ENCODE results near the gene RYR3. TPM values are rescaled to one million over a fixed set of nuclear protein-coding genes. Genes with fewer than 3 reads are reported as not detected.

Gene RYR3
- total RNA-seq, 1 donor from 2014 or later, result 7.4 TPM

DNA sequence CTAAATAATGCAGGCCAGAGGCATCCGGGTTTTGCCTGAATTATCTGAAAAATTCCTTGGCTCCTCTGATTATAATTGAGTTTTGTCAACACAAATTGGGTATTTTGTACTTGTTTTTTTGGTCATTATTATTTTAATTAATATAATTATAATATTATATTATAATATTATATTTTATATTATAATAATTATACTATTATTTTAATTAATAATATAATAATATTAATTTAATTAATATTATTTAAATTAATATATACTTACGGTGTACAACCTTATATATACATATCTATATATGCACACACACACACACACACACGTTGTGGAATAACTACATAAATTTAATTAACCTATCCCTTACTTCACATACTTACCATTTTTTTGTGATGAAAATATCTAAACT lies 73.5 kb downstream of the RYR3 start:
- Mint-ChIP-seq H3K27ac (ENCODE audit: unreplicated experiment) (no peak overlapping the region), H3K4me1 (ENCODE audit: low read depth, unreplicated experiment) (peaks cover 6% of the 10 kb centered on the region), H3K9me3 (ENCODE audit: unreplicated experiment) (peaks cover 2% of the 10 kb centered on the region), H3K36me3 (ENCODE audit: unreplicated experiment) (no peaks in the 10 kb centered on the region), H3K4me3 (ENCODE audit: unreplicated experiment) (no peak overlapping the region), H3K27me3 (ENCODE audit: unreplicated experiment) (peaks cover 2% of the 10 kb centered on the region)
- TF ChIP-seq CTCF (IDR thresholded peaks at IDR 0.05; ENCODE audit: partially characterized antibody, unreplicated experiment), result no peak
- no peak for DNase-seq

DNA sequence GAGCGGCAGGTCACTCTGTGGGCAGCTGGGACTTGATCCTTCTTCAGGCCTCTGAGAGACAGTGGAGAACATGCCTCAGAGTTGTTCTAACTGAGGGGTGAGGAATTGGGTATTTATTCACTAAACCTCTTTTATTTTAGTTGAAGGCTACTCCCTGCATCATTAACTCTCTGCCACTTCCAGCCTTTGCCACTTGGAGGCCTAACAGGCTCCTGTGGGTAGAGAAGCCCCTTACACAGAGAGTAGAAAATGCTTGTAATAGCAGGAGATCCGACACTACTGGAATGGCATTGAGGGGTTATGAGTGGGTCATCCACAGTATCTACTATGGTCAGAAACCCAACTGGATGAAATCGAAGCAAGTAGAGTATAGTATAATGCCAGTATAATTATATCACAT lies 81.7 kb downstream of the RYR3 start:
- H3K4me3 Mint-ChIP-seq (ENCODE audit: unreplicated experiment), result no peak overlapping the region
- H3K27me3 Mint-ChIP-seq (ENCODE audit: unreplicated experiment), result no peaks in the 10 kb centered on the region
- H3K4me1 Mint-ChIP-seq (ENCODE audit: low read depth, unreplicated experiment), result no peaks in the 10 kb centered on the region
- no peak overlapping the region for H3K27ac Mint-ChIP-seq (ENCODE audit: unreplicated experiment)
- H3K9me3 Mint-ChIP-seq (ENCODE audit: unreplicated experiment), result no peaks in the 10 kb centered on the region
- no peak for DNase-seq
- H3K36me3 Mint-ChIP-seq (ENCODE audit: unreplicated experiment), result no peaks in the 10 kb centered on the region
- peak; percentile 15 for TF ChIP-seq CTCF (IDR thresholded peaks at IDR 0.05; ENCODE audit: partially characterized antibody, unreplicated experiment)

- Mint-ChIP-seq H3K27me3 (ENCODE audit: unreplicated experiment) (peaks cover 1% of the 10 kb centered on the region), H3K4me3 (ENCODE audit: unreplicated experiment) (no peak overlapping the region), H3K9me3 (ENCODE audit: unreplicated experiment) (no peaks in the 10 kb centered on the region), H3K36me3 (ENCODE audit: unreplicated experiment) (no peaks in the 10 kb centered on the region), H3K27ac (ENCODE audit: unreplicated experiment) (no peak overlapping the region), H3K4me1 (ENCODE audit: low read depth, unreplicated experiment) (no peaks in the 10 kb centered on the region)
- TF ChIP-seq CTCF (IDR thresholded peaks at IDR 0.05; ENCODE audit: partially characterized antibody, unreplicated experiment), result no peak
- DNase-seq, result no peak
Observed at GRCh38 chr15:33393546-33393945, 82.8 kb downstream of the RYR3 start.

DNA sequence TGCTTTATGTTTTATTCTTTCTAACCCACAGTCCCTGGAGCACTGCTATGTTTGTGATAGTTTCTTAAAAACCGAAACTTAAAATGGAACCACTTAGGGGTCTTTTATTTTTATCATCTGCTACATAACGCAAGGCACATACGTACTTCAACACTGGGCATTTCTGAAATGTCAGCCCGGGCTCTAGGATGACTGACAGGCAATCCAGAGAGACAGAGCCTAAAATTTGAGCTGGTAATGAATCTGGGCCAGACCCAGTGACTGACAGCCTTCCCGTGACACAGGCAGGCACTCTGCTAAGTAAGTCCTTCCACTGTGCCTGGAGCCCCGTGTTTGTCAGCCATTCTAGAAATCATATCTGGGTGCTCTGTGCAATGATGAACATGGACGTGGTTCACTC lies 84.6 kb downstream of the RYR3 start:
- Mint-ChIP-seq H3K4me1 (ENCODE audit: low read depth, unreplicated experiment) (no peaks in the 10 kb centered on the region), H3K4me3 (ENCODE audit: unreplicated experiment) (no peak overlapping the region), H3K9me3 (ENCODE audit: unreplicated experiment) (no peaks in the 10 kb centered on the region), H3K27me3 (ENCODE audit: unreplicated experiment) (peaks cover 1% of the 10 kb centered on the region), H3K36me3 (ENCODE audit: unreplicated experiment) (no peaks in the 10 kb centered on the region), H3K27ac (ENCODE audit: unreplicated experiment) (no peak overlapping the region)
- no peak for DNase-seq
- no peak for TF ChIP-seq CTCF (IDR thresholded peaks at IDR 0.05; ENCODE audit: partially characterized antibody, unreplicated experiment)

- no peak overlapping the region for H3K27ac Mint-ChIP-seq (ENCODE audit: unreplicated experiment)
- no peak overlapping the region for H3K4me3 Mint-ChIP-seq (ENCODE audit: unreplicated experiment)
- no peaks in the 10 kb centered on the region for H3K4me1 Mint-ChIP-seq (ENCODE audit: low read depth, unreplicated experiment)
- no peak for DNase-seq
- H3K9me3 Mint-ChIP-seq (ENCODE audit: unreplicated experiment), result no peaks in the 10 kb centered on the region
- H3K36me3 Mint-ChIP-seq (ENCODE audit: unreplicated experiment), result no peaks in the 10 kb centered on the region
- TF ChIP-seq CTCF (IDR thresholded peaks at IDR 0.05; ENCODE audit: partially characterized antibody, unreplicated experiment), result no peak
- peaks cover 1% of the 10 kb centered on the region for H3K27me3 Mint-ChIP-seq (ENCODE audit: unreplicated experiment)
Observed at GRCh38 chr15:33395846-33396245, 85.1 kb downstream of the RYR3 start.
